Neural cell (in vitro differentiated cells): ENCODE measurements around the gene ATF6B.

Experiments
- CTCF ChIP-seq: fragments of 450-650 bp; IDR thresholded peaks from 2 replicates; pipeline ENCODE4 v1.5.1; 2014; ENCODE audit warnings: antibody characterized with exemption, mild to moderate bottlenecking, moderate library complexity; ENCODE audit not compliant: poor library complexity, severe bottlenecking
- EP300 ChIP-seq: fragments of 450-650 bp; conservative IDR thresholded peaks from 2 replicates; pipeline ENCODE4 v1.6.1; 2014; ENCODE audit warnings: antibody characterized with exemption, mild to moderate bottlenecking, moderate library complexity; ENCODE audit not compliant: poor library complexity, severe bottlenecking
- EZH2 ChIP-seq: fragments of 200-600, 300-800 bp; shearing (Covaris generic), sonication (generic); IDR thresholded peaks from 2 replicates; pipeline ENCODE4 v1.6.1; 2014; ENCODE audit warnings: antibody characterized with exemption, low read length, borderline replicate concordance, mild to moderate bottlenecking; ENCODE audit not compliant: insufficient read depth, poor library complexity, severe bottlenecking
- MXI1 ChIP-seq: fragments of 450-650 bp; conservative IDR thresholded peaks from 2 replicates; pipeline ENCODE4 v1.6.1; 2014; ENCODE audit warnings: antibody characterized with exemption, mild to moderate bottlenecking; ENCODE audit not compliant: poor library complexity, severe bottlenecking
- POLR2AphosphoS5 ChIP-seq: IDR thresholded peaks from 2 replicates; pipeline ENCODE4 v1.6.1; 2012
- RAD21 ChIP-seq: fragments of 450-650 bp; conservative IDR thresholded peaks from 2 replicates; pipeline ENCODE4 v1.6.1; 2014; ENCODE audit warnings: antibody characterized with exemption, mild to moderate bottlenecking, moderate library complexity
- SMC3 ChIP-seq: fragments of 450-650 bp; conservative IDR thresholded peaks from 2 replicates; pipeline ENCODE4 v1.6.1; 2014; ENCODE audit warnings: antibody characterized with exemption, mild to moderate bottlenecking, moderate library complexity; ENCODE audit not compliant: poor library complexity
- TAF1 ChIP-seq: IDR thresholded peaks from 2 replicates; pipeline ENCODE4 v1.6.1; 2012; ENCODE audit warnings: low read depth

DNA sequence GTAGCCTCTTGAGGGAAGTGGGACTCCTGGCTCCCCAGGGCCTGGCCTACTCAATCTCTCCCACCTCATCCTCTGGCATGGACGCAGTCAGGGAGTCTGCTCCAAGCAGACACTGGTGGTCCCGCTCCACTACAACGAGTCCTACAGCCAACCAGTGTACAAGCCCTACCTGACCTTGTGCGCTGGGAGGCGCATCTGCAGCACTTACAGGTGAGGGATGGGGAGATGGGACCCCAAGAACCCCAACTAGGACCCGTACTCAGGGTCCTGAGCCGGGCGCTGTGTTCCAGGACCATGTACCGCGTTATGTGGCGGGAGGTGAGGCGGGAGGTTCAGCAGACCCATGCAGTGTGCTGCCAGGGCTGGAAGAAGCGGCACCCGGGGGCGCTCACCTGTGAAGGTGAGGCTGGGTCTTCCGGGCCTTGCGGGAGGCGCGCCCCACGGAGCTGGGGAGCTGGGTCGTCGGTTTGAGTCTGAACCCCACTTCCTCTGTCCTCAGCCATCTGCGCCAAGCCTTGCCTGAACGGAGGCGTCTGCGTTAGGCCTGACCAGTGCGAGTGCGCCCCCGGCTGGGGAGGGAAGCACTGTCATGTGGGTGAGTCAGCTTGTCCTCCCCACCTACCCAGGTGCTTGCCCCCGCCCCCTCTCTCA, 38.5 kb upstream of the ATF6B start:
- TF ChIP-seq TAF1 = no peak
- TF ChIP-seq MXI1 = no peak
- no peak for TF ChIP-seq EP300
- TF ChIP-seq CTCF = no peak
- TF ChIP-seq SMC3 = no peak
- TF ChIP-seq EZH2 = no peak
- no peak for TF ChIP-seq POLR2AphosphoS5
- no peak for TF ChIP-seq RAD21
